Measurements from ENCODE around the gene OR10AD1. TPM values are rescaled to one million over a fixed set of nuclear protein-coding genes. Genes with fewer than 3 reads are reported as not detected.
"Not testable (repeated sequence)": the region's sequence is repeated elsewhere in the genome, so short reads cannot be mapped to it uniquely, and the experiment has no call there.

OR10AD1 gene
- polyA plus RNA-seq, 3 donors, result 0.19 to 1.1 (median 0.40) TPM

GRCh38 chr12:48175613-48176416 is 27.3 kb downstream of the OR10AD1 start:
- DNase-seq (ENCODE audit: extremely low read depth in 1 of 11, low read depth in 9 of 11, low spot score in 4 of 11), result no peak

- no peak for DNase-seq (ENCODE audit: extremely low read depth in 1 of 11, low read depth in 9 of 11, low spot score in 4 of 11)
Measured at GRCh38 chr12:48169011-48169410, 34.1 kb downstream of the OR10AD1 start.

GRCh38 chr12:48165089-48165981 is 37.8 kb downstream of the OR10AD1 start:
- DNase-seq (ENCODE audit: extremely low read depth in 1 of 11, low read depth in 9 of 11, low spot score in 4 of 11), result peak in 4 of 11 donors; percentile 53 to 57 (median 53)

- no peak for DNase-seq (ENCODE audit: extremely low read depth in 1 of 11, low read depth in 9 of 11, low spot score in 4 of 11)
Measured at GRCh38 chr12:48164451-48164850, 38.6 kb downstream of the OR10AD1 start.

GRCh38 chr12:48163150-48163747 is 39.8 kb downstream of the OR10AD1 start:
- no peak for DNase-seq (ENCODE audit: extremely low read depth in 1 of 11, low read depth in 9 of 11, low spot score in 4 of 11)

GRCh38 chr12:48160807-48161206 is 42.3 kb downstream of the OR10AD1 start:
- DNase-seq (ENCODE audit: extremely low read depth in 1 of 11, low read depth in 9 of 11, low spot score in 4 of 11), result no peak

- DNase-seq (ENCODE audit: extremely low read depth in 1 of 11, low read depth in 9 of 11, low spot score in 4 of 11), result no peak
Measured at GRCh38 chr12:48160046-48160445, 43.0 kb downstream of the OR10AD1 start.

GRCh38 chr12:48157889-48158370 is 45.2 kb downstream of the OR10AD1 start:
- no peak for DNase-seq (ENCODE audit: extremely low read depth in 1 of 11, low read depth in 9 of 11, low spot score in 4 of 11)

- DNase-seq (ENCODE audit: extremely low read depth in 1 of 11, low read depth in 9 of 11, low spot score in 4 of 11), result peak; percentile 95 to 99 (median 98)
Measured at GRCh38 chr12:48157018-48157888, 45.8 kb downstream of the OR10AD1 start, which contains the start of gene ASB8. Gene ASB8, minus strand, starts transcription at chr12:48157515. Its CDS starts 4,019 bp downstream, at chr12:48153496.

- peak in 1 of 11 donors; percentile 15 for DNase-seq (ENCODE audit: extremely low read depth in 1 of 11, low read depth in 9 of 11, low spot score in 4 of 11)
Measured at GRCh38 chr12:48156652-48157017, 46.5 kb downstream of the OR10AD1 start.

GRCh38 chr12:48155786-48156185 is 47.3 kb downstream of the OR10AD1 start:
- DNase-seq (ENCODE audit: extremely low read depth in 1 of 11, low read depth in 9 of 11, low spot score in 4 of 11), result not testable (repeated sequence)

Other genes starting within 250 kb of the OR10AD1 start
- 100 to 1,000 TPM; 122 to 132 (median 128) TPM for gene TMEM106C, start 239.7 kb downstream of the OR10AD1 start, polyA plus RNA-seq (ENCODE audit: insufficient read length in 3 of 3)
- gene COL2A1, start 198.8 kb downstream of the OR10AD1 start, polyA plus RNA-seq (ENCODE audit: insufficient read length in 3 of 3), result 10 to 100 TPM; 44.9 to 62.7 (median 46.4) TPM
- gene SENP1, start 97.2 kb downstream of the OR10AD1 start, polyA plus RNA-seq (ENCODE audit: insufficient read length in 3 of 3), result 10 to 100 TPM; 22.1 to 27.4 (median 23.5) TPM
- gene PFKM, start 83.9 kb downstream of the OR10AD1 start, polyA plus RNA-seq (ENCODE audit: insufficient read length in 3 of 3), result 100 to 1,000 TPM; 102 to 125 (median 111) TPM
- 10 to 100 TPM; 35.6 to 40.2 (median 39.0) TPM for gene ASB8, start 45.8 kb downstream of the OR10AD1 start, polyA plus RNA-seq (ENCODE audit: insufficient read length in 3 of 3)
- under 1 TPM; 0.42 to 0.67 (median 0.60) TPM for gene CCDC184, start 19.6 kb downstream of the OR10AD1 start, polyA plus RNA-seq (ENCODE audit: insufficient read length in 3 of 3)
- 10 to 100 TPM; 22.6 to 28.7 (median 25.5) TPM for gene ZNF641, start 147.6 kb upstream of the OR10AD1 start, polyA plus RNA-seq (ENCODE audit: insufficient read length in 3 of 3)

All from renal cortex interstitium (tissue), 11 donors.